ENCODE measurements around the gene MICAL2. TPM values are rescaled to one million over a fixed set of nuclear protein-coding genes. Genes with fewer than 3 reads are reported as not detected.

MICAL2 gene
- total RNA-seq, 2 experiments from 2014 or later = 155 to 158 TPM

- ChIA-PET CTCF (no interaction called here), POLR2A (no interaction called here)
These were observed 34.3 kb upstream of the MICAL2 start for GRCh38 chr11:12075822-12076821.

DNA sequence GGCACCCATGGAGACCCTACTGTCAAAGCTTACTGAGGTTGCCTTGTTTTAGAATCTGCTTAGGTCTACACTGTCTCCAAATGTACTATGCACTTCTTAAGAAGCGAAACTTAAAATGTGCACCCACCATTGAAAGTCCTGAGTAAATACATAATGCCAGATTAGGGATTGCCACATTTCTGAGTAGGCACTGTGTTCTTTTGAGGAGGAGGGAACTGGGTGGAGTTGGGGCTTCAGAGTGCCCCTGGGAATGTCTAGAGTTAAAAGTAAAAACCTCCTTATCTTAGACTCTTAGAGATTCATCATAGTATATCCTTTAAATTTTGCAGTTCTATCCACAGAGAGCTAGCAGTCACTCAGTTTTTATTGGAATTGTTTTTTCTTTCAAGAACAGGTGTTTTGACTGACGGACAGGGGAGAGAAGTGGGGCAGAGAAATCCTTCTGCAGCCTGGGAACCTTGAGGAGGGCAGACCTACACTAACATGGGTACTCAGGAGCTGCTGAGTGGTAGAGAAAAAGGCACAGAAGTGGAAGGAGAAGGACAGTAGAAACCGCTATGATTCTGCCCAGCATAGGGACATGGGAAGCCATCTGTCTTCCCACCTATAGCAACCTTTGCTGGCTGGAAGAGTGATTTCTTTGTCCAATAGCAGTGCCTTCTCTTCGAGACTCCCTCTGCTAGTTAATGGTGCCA, 33.4 kb upstream of the MICAL2 start:
- ChIA-PET CTCF (no interaction called here), POLR2A (no interaction called here)

DNA sequence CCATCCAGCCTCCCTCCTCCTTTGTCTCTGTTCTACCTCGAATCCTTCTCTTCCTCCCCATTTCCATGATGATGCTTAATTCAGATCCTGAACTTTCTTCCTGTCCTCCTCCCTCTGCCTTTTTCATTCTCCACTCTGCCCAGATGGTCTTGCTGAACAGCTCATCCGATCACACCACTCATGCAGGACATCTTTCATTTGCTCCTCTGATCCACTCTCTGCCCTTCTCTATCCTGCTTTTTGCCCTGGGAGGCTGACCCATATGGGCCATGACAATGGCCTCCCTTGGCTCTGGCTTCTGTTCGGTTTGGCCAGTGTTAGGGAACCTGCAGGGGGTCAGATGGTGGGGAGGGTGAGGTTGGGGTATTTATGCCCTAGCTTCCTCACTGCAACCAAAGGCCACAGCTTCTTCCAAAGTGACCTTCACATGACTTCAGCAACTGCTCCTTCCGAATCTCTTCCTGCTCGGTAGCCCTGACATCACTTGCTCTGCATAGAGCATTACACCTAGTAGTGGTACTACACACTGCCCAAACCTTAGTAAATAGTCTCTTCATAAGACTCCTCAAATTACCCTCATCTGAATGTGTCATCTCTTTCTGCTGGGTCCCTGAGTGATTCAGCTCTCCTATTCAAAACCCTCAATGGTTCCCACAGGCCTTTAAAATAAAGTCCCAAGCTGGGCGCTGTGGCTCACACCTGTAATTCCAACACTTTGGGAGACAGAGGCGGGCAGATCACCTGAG, 32.7 kb upstream of the MICAL2 start:
- ChIA-PET CTCF (interaction anchor here (0.8 kb wide), 1 partner anchor 15 kb away, joined by 3 read pairs; no protein-coding TSS in a partner anchor), POLR2A (no interaction called here)

DNA sequence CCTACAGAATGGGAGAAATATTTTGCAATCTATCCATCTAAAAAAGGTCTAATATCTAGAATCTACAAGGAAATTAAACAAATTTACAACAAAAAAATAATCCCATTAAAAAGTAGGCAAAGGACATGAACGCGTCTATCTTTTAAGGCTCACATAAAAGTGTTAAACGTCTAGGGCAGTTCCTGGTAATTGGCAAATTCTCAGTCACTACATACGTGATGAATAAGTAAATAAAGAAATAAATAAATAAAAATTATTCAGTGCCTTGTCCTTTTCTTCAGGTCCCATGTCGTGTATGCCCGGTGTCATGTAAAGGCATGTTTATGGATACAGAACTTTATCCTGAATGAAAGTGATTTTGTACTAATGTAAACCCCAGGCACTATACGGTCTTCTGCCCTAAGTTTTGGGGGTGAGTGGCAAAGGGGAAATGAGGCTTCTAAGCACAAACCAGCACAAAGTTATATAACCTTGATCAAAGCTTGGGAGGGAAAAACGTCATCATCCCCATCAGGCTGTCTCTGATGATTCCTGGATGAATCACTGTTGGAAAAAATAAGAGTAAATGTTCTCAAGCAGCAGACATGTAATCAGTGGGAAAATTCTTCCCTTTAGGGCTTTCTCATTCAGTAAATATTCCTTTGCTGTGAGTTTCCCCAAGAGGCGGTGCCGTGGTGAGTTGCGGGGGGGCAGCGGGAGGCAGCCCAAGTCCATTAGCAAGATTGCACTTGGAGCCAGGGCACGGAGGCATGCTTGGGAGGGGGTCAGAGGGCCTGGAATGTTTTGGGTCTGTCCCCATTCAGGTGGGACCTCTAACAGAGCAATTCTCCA, 30.4 kb upstream of the MICAL2 start:
- ChIA-PET POLR2A (no interaction called here), CTCF (interaction anchor here (0.6 kb wide), 1 partner anchor 30 kb away, joined by 3 read pairs; no protein-coding TSS in a partner anchor)

DNA sequence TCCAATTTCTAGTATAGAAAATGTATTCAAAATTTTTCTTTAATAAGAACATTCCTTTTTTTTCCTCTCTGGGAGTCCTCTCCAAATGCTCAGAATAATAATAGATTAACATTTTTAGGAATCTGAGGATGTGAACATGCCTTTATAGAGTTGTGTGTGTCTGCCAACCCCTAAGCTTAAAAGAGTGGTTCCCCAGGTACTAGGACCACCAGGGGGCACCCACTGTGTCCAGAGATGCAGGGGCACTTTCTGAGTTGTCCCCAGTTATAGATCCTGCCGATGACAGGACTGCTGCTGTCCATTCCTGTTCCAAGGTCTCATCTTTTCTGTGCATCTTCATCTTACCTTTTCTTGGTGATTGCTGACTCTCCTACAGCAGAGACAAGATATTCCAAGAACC, 27.0 kb upstream of the MICAL2 start:
- POLR2A ChIA-PET = no interaction called here

DNA sequence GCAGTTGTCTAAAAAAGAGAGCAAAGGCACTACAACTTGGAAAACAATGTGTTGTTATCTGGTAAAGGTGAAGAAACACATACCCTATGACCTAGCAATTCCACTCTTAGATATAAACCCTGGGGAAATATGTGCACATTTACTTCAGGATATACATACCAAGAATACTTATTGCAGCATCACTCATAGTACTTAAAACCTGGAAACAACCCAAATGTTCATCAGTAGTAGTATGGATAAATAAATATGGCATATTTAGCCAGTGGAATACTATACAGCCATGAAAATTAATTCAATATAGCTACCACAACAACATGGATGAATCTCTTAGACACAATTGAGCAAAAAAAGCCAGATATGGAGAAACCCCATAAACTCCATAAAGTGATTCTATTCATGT, 26.1 kb upstream of the MICAL2 start:
- POLR2A ChIA-PET = no interaction called here

More for the DNA sequence above, 27.0 kb upstream of the MICAL2 start:
- CTCF ChIA-PET = interaction anchor here (0.8 kb wide), 1 partner anchor 198 kb away, joined by 4 read pairs; no protein-coding TSS in a partner anchor

DNA sequence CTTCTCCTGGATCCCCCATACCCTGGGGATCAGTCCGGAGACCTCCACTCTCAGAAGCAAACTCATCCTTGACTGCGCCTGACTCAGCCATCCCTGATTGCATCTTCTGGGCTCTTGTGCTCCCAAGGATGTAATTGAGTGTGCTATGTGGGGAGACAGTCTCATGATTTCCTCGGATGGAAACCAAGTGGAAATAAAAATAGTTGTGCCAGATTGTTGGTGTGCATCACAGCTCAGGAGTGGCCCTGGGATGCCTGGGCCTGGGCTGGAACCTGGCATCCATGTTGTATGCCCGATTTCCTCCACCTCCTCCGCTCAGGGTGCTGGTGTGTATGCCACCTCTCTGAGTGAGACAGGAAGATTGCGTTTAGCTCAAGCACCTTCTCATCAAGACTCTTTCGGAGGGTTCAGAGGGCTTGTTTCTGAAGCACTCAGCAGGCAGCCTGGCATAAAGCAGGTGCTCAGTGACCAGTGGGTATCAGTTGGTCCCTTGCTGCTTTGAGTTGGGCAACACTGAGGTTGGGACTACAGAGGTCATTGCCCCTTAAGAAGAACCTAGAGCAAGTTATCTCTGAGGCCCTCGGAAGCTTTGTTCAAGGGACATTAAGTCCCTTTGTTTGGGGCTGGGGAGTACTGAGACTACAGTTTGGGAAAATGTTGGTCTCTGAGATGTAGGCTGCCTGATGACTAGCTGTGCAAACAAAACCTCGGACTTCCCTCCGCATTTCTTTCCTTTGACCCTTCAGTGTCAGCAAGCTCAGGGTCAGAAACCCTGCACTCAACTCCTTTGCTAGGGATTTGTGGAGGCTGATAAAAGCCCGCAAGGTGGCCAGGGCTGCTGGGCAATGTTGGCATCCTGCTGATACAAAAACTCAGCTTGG, 24.8 kb upstream of the MICAL2 start:
- ChIA-PET POLR2A (interaction anchor here (0.9 to 1.0 kb wide), 2 partner anchors 25 to 65 kb away, joined by 3 to 4 read pairs; partner anchors contain the start of gene MICAL2), CTCF (interaction anchor here (1.2 to 2.2 kb wide), 2 partner anchors 105 to 151 kb away, joined by 3 to 5 read pairs; no protein-coding TSS in a partner anchor)

More for the DNA sequence above, 26.1 kb upstream of the MICAL2 start:
- CTCF ChIA-PET = no interaction called here

- ChIA-PET POLR2A (interaction anchor here (0.9 to 1.0 kb wide), 2 partner anchors 24 to 64 kb away, joined by 3 to 4 read pairs; partner anchors contain the start of gene MICAL2), CTCF (interaction anchor here (0.8 to 2.2 kb wide), 5 partner anchors 105 to 196 kb away, joined by 3 to 5 read pairs (median 4); no protein-coding TSS in a partner anchor)
These were observed 23.9 kb upstream of the MICAL2 start for GRCh38 chr11:12086271-12087074.

DNA sequence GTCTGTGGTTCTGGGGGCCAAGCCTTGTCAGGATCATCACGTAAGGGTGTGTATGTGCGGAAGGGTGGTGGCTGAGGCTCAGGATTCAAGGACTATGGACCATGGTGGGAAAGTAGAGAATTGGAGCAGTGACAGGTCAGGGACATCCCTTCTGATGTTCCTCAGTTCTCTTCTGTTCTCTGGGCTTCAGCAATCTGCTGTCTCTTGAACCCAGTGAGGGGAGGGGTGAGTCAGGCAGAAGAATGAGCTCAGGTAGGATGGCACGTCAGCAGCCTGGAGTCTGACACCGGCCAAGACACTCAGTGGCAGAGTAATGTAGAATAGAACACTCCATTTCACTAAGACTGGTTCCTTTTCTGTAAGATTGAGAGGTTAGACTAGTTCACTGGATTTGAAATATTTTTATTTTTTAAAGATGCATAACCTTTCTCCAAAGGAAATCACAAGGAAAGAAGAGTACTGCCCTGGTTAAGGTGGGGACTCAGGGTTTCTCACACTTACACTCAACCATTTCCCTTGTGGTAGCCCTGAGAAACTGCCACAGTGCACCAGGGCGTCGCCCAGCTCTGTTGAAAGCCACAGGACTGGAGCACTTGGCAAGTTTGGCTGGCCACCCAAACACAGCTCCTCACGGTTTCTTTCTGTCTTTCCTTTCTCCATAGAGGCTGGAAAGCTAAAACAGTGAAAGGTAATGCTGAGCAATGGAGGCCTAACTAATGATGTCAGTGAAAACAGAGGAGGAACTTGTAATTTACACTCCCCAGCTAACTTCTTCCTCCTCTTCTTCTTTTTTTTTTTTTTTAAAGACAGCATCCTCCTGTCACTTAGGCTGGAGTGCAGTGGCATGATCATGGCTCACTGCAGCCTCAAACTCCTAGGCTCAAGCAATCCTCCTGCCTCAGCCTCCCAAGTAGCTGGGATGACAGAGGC, 23.1 kb upstream of the MICAL2 start:
- ChIA-PET POLR2A (interaction anchor here (1.0 kb wide), 1 partner anchor 23 kb away, joined by 3 read pairs; the partner anchor contains the start of gene MICAL2), CTCF (interaction anchor here (0.7 to 2.2 kb wide), 8 partner anchors 90 to 201 kb away, joined by 3 to 5 read pairs (median 4); no protein-coding TSS in a partner anchor)

DNA sequence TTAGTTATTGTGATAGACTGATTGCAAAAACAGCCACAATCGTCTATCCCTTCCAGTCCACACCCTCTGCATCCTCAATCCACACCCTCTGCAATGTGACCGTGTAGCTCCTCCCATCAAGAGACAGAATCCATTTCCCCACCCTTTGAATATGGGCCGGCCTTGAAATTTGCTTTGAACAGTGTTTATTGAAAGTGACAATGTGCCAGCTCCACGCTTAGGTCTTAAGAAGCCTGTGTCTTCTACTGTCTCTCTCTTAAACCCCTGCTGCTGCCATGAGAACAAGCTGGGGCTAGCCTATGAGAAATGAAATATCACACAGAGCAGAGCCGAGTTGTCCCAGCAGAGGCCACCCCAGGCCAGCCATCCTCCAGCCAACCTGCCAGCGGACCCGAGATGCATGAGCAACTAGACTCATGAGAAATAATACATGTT, 22.3 kb upstream of the MICAL2 start:
- ChIA-PET CTCF (interaction anchor here (0.7 to 1.4 kb wide), 4 partner anchors 90 to 200 kb away, joined by 3 to 4 read pairs (median 4); no protein-coding TSS in a partner anchor), POLR2A (no interaction called here)

- ChIA-PET POLR2A (no interaction called here), CTCF (interaction anchor here (1.2 to 1.4 kb wide), 2 partner anchors 112 to 200 kb away, joined by 4 read pairs; no protein-coding TSS in a partner anchor)
These were observed 21.9 kb upstream of the MICAL2 start for GRCh38 chr11:12088531-12088930.

DNA sequence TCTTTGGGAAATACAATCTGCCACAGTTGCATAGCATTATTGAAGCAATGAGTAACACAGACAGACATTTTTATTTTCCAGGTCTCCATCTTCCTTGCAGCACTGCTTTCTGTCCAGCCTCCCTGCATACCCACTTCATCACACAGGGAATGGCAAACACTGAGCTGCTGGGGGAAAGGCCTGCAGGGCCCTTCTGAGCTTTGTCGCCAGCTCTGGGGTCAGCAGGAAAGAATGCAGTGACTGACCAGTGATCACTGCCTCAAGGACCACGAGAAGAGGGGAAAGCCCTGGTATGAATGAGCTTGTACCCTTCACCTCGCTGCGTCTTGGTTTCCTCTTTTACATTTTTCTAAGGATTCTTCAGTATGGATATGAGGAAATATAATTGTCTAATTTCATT, 21.3 kb upstream of the MICAL2 start:
- ChIA-PET POLR2A (no interaction called here), CTCF (interaction anchor here (0.7 kb wide), 1 partner anchor 116 kb away, joined by 3 read pairs; no protein-coding TSS in a partner anchor)

- CTCF ChIA-PET = interaction anchor here (0.7 to 1.3 kb wide), 2 partner anchors 115 to 122 kb away, joined by 3 to 4 read pairs; no protein-coding TSS in a partner anchor
- POLR2A ChIA-PET = no interaction called here
These were observed 20.9 kb upstream of the MICAL2 start for GRCh38 chr11:12089473-12089872.

DNA sequence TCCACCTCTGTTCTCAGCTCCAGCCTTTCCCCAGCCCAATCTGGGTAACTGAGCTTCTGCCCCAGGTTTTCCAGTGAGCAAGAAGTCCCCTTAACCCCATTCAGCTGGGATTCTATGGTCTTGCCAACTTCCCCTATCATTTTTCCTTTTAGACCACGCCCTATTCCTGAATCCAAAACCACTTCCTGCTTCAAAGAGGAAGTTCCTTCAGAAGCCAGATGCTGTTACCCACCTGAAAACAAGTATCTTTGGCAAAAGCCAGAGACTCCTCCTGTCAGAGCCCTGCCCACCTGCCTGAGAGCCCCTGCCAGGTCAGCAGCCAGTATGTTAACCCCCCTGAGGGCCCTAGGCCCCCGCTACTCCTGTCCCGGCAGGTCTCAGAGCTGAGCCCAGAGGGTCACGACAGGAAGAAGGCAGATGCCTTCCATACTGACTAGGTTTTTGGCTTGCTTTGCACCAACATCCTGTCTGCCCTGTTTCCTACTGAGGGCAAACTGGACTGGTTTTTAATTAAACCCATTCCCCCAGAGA, 20.3 kb upstream of the MICAL2 start:
- ChIA-PET CTCF (interaction anchor here (1.3 kb wide), 1 partner anchor 123 kb away, joined by 4 read pairs; no protein-coding TSS in a partner anchor), POLR2A (no interaction called here)

DNA sequence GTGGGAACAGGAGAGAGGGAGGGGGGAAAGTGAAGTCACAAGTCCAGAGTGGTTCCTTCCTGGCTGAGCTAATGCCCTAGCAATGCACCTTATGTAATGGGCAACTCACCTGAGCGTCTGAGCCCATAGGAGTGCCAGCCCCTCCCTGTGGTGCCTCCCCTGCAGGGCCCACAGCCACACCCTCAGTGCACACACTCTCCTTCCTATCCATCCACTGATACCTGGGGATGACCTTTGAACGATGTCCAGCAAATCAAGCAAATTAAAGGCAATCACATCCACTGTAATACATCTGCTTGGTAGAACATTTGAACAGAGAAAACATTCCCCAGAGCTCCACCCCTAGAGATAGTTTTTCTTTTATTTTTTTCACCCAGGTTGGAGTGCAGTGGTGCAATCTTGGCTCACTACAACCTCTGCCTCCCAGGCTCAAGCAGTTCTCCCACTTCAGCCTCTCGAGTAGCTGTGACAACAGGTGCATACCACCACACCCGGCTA, 19.6 kb upstream of the MICAL2 start:
- ChIA-PET CTCF (interaction anchor here (1.3 kb wide), 1 partner anchor 124 kb away, joined by 4 read pairs; no protein-coding TSS in a partner anchor), POLR2A (no interaction called here)
